Kidney (tissue), 14 donors: ENCODE measurements around the gene COL15A1. TPM values are rescaled to one million over a fixed set of nuclear protein-coding genes. Genes with fewer than 3 reads are reported as not detected.

Experiments used
- DNase-seq, 5 donors: peaks; one replicate each; pipeline ENCODE4 v3.0.0-alpha.2; 2013 to 2020
- FAIRE-seq: peaks from 2 replicates; lab custom pipeline; 2012; peaks lifted over from hg19 to GRCh38; lab: Jason Lieb, UNC
- H3K27ac ChIP-seq, 2 donors: one replicate each; pipeline ENCODE4 v1.7.0; 2013; ENCODE audit warnings: low read depth in 2 of 2, low read length in 2 of 2, inconsistent platforms in 1 of 2
- H3K27me3 ChIP-seq: one replicate; pipeline ENCODE4 v1.7.1; 2013; ENCODE audit warnings: low read length, inconsistent platforms; ENCODE audit not compliant: control insufficient read depth, insufficient read depth
- H3K36me3 ChIP-seq, 3 donors: one replicate each; pipeline versions ENCODE4 v1.7.0 to v1.7.1; 2013; ENCODE audit warnings: low read length in 3 of 3, control low read depth in 1 of 3, inconsistent platforms in 1 of 3; ENCODE audit not compliant: insufficient read depth in 3 of 3, control insufficient read depth in 2 of 3
- H3K4me1 ChIP-seq, 3 donors: one replicate each; pipeline versions ENCODE4 v1.7.0 to v1.7.1; 2013; ENCODE audit warnings: low read length in 3 of 3, inconsistent platforms in 1 of 3, low read depth in 1 of 3; ENCODE audit not compliant: control insufficient read depth in 2 of 3, insufficient read depth in 2 of 3
- H3K4me3 ChIP-seq, 3 donors: one replicate each; pipeline versions ENCODE4 v1.7.0 to v1.8.1; 2013; ENCODE audit warnings: low read length in 3 of 3, control low read depth in 1 of 3, inconsistent platforms in 1 of 3
- H3K9ac ChIP-seq, 3 donors: one replicate each; pipeline versions ENCODE4 v1.7.0 to v1.7.1; 2013; ENCODE audit warnings: low read length in 3 of 3, control low read depth in 1 of 3, inconsistent platforms in 1 of 3
- H3K9me3 ChIP-seq, 3 donors: one replicate each; pipeline versions ENCODE4 v1.7.0 to v1.7.1; 2013; ENCODE audit warnings: low read length in 3 of 3, control low read depth in 1 of 3, inconsistent platforms in 1 of 3; ENCODE audit not compliant: control insufficient read depth in 2 of 3, insufficient read depth in 1 of 3
- intact Hi-C: fragments of 100-400 bp; cut with DNase I; formaldehyde crosslinking; loops from one replicate; pipeline ENCODE4 v1.11.1; 2022
- polyA plus RNA-seq: library from polyadenylated mRNA; stranded (reverse); fragments of 350-450 nt; fragmentation: Illumina TruSeq; extraction: RNeasy Lipid Tissue Mini Kit (QIAGEN cat#74804); gene quantifications from one replicate; pipeline ENCODE4 v1.2.3, GENCODE V29; 2014; ENCODE audit warnings: low read depth, low replicate concordance; ENCODE audit not compliant: insufficient read depth
- total RNA-seq: library from RNA; stranded (reverse); fragmentation: NEBNext Ultra II Directional; extraction: Animal tissue kit (Norgen Biotek cat#: 25700); gene quantifications from one replicate; pipeline ENCODE4 v1.2.1, GENCODE V29; 2021
- TF ChIP-seq, protein P1 (sequence below): IDR thresholded peaks from 3 replicates; pipeline ENCODE4 v1.5.1; 2012; ENCODE audit warnings: mild to moderate bottlenecking, moderate library complexity, borderline replicate concordance; ENCODE audit not compliant: insufficient read depth; ENCODE audit errors: extremely low read depth
- donor health status: control.
- donor health status: control.
- donor health status: control.
- donor health status: control.
- donor health status: control.
- donor health status: DM: yes; HTN: yes; CAD: no.
- donor health status: Normal renal cell carcinoma (clear cell type).

Gene COL15A1
- total and polyA plus RNA-seq, 2 donors from 2014 or later: 4.7 to 42.0 TPM

GRCh38 chr9:98913044-98913443, 30.7 kb upstream of the COL15A1 start:
- no peaks in the 10 kb centered on the region for H3K27me3 ChIP-seq
- no peaks in the 10 kb centered on the region for H3K9me3 ChIP-seq
- FAIRE-seq: no peak
- H3K36me3 ChIP-seq: no peaks in the 10 kb centered on the region
- peaks cover 0 to 8% (median 4%) of the 10 kb centered on the region in 3 donors for H3K4me1 ChIP-seq
- H3K9ac ChIP-seq: no peak overlapping the region
- H3K27ac ChIP-seq: no peak overlapping the region
- no peak for DNase-seq
- intact Hi-C loops: no loop called here
- no peak overlapping the region for H3K4me3 ChIP-seq
- TF ChIP-seq, protein P1, sequence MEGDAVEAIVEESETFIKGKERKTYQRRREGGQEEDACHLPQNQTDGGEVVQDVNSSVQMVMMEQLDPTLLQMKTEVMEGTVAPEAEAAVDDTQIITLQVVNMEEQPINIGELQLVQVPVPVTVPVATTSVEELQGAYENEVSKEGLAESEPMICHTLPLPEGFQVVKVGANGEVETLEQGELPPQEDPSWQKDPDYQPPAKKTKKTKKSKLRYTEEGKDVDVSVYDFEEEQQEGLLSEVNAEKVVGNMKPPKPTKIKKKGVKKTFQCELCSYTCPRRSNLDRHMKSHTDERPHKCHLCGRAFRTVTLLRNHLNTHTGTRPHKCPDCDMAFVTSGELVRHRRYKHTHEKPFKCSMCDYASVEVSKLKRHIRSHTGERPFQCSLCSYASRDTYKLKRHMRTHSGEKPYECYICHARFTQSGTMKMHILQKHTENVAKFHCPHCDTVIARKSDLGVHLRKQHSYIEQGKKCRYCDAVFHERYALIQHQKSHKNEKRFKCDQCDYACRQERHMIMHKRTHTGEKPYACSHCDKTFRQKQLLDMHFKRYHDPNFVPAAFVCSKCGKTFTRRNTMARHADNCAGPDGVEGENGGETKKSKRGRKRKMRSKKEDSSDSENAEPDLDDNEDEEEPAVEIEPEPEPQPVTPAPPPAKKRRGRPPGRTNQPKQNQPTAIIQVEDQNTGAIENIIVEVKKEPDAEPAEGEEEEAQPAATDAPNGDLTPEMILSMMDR: no peak

- Histone ChIP-seq H3K27ac (no peak overlapping the region), H3K9me3 (no peaks in the 10 kb centered on the region), H3K36me3 (no peaks in the 10 kb centered on the region), H3K27me3 (no peaks in the 10 kb centered on the region), H3K4me3 (no peak overlapping the region), H3K9ac (no peak overlapping the region), H3K4me1 (peaks cover 0 to 8% (median 4%) of the 10 kb centered on the region in 3 donors)
- intact Hi-C loops: no loop called here
- FAIRE-seq (no peak), DNase-seq (no peak)
- TF ChIP-seq, protein P1: no peak
Measured at GRCh38 chr9:98913705-98914104, 30.0 kb upstream of the COL15A1 start.

- TF ChIP-seq, protein P1: no peak
Measured at GRCh38 chr9:98915599-98915998, 28.1 kb upstream of the COL15A1 start.

DNA sequence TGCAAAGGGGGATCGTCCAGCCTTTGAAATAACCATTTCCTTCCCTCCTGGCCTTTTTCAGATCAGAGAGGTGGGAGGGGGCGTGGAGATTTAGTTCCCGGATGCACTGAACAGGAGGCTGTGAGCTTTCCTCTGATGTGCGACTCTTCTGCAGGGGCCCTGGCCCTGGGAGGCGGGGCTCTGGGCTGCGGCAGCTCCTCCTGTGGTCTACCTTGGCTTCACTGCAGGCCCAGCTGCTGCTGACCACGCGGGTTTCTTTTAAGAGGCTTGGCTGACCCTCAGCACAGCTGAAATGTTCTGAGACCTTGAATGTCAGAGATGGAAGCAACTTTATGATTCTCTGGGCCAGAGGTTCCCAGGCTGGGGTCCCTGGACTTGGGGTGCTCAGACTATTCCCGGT, 27.0 kb upstream of the COL15A1 start:
- FAIRE-seq (no peak), DNase-seq (peak; percentile 71 to 88 (median 81))
- TF ChIP-seq, protein P1: no peak
- Histone ChIP-seq H3K27ac (no peak overlapping the region), H3K9me3 (no peaks in the 10 kb centered on the region), H3K9ac (no peak overlapping the region), H3K4me3 (no peak overlapping the region), H3K4me1 (peaks cover 0 to 8% (median 4%) of the 10 kb centered on the region in 3 donors), H3K27me3 (no peaks in the 10 kb centered on the region), H3K36me3 (no peaks in the 10 kb centered on the region)
- intact Hi-C loops: no loop called here

More at GRCh38 chr9:98915599-98915998, 28.1 kb upstream of the COL15A1 start:
- Histone ChIP-seq H3K9me3 (no peaks in the 10 kb centered on the region), H3K27me3 (no peaks in the 10 kb centered on the region), H3K27ac (no peak overlapping the region), H3K4me1 (peaks cover 0 to 8% (median 4%) of the 10 kb centered on the region in 3 donors), H3K4me3 (no peak overlapping the region), H3K36me3 (no peaks in the 10 kb centered on the region), H3K9ac (no peak overlapping the region)
- DNase-seq: no peak
- FAIRE-seq: no peak
- intact Hi-C loops: no loop called here
